Measurements from ENCODE around the gene MITF.

DNA sequence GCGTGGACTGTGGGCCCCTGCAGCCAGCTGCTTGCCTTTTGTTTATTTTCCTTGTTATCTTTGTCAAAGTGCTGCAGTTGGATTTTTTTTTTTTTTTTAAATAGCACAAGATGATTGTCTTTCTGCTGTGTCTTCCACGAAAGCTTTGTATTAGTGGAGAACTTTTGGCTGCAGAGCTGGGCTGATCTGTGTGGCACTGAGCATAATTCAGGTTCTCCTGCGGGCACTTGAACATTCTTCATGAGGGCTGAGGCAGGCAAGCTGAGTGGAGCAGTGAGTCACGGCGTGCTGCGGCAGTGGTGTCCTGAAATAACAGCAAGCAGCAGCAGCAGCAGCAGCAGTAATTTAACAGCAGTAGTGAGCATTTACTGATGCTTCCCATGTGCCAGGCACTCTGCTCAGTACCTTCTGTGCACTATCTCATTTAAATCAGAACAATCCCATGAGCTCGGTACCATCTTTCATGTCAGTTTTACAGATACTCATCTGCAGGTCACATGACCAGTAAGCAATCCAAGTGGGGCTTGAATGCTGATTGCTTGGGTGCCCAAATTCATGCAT is 45.8 kb downstream of the MITF start:
- TF ChIP-seq, protein P1, sequence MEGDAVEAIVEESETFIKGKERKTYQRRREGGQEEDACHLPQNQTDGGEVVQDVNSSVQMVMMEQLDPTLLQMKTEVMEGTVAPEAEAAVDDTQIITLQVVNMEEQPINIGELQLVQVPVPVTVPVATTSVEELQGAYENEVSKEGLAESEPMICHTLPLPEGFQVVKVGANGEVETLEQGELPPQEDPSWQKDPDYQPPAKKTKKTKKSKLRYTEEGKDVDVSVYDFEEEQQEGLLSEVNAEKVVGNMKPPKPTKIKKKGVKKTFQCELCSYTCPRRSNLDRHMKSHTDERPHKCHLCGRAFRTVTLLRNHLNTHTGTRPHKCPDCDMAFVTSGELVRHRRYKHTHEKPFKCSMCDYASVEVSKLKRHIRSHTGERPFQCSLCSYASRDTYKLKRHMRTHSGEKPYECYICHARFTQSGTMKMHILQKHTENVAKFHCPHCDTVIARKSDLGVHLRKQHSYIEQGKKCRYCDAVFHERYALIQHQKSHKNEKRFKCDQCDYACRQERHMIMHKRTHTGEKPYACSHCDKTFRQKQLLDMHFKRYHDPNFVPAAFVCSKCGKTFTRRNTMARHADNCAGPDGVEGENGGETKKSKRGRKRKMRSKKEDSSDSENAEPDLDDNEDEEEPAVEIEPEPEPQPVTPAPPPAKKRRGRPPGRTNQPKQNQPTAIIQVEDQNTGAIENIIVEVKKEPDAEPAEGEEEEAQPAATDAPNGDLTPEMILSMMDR (IDR thresholded peaks at IDR 0.05) = no peak
- TF ChIP-seq ZFX (IDR thresholded peaks at IDR 0.05; ENCODE audit: borderline replicate concordance) = no peak
